ENCODE measurements around the gene CNP. TPM values are rescaled to one million over a fixed set of nuclear protein-coding genes. Genes with fewer than 3 reads are reported as not detected.

Gene CNP
- total and polyA plus RNA-seq, 2 of the 8 experiments (the other 6 are each of a cell fraction or from before 2014, with no cell fraction given), result 21.9 to 60.6 TPM

DNA sequence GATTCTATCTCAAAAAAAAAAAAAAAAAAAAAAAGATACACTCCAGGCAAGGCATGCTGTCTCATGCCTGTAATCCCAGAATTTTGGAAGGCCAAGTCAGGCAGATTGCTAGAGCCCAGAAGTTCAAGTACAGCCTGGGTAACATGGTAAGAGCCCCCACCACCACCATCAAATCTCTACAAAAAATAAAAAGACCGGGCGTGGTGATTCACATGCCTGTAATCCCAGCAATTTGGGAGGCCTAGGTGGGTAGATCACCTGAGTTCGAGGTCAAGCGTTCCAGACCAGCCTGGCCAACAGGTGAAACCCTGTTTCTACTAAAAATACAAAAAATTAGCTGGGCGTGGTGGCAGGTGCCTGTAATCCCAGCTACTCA is 46.0 kb upstream of the CNP start (continued):
- TF ChIP-seq, protein P1, sequence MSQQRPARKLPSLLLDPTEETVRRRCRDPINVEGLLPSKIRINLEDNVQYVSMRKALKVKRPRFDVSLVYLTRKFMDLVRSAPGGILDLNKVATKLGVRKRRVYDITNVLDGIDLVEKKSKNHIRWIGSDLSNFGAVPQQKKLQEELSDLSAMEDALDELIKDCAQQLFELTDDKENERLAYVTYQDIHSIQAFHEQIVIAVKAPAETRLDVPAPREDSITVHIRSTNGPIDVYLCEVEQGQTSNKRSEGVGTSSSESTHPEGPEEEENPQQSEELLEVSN (IDR thresholded peaks at IDR 0.05), result no peak
- TF ChIP-seq JUND (IDR thresholded peaks at IDR 0.05; ENCODE audit: low read length) (no peak), SIRT6 (IDR thresholded peaks at IDR 0.05; ENCODE audit: low read length) (no peak), EZH2 (IDR thresholded peaks at IDR 0.05; ENCODE audit: low read depth, low read length, severe bottlenecking) (no peak)

Data from H1 (cell line).